ENCODE results near the gene DAP3. TPM values are rescaled to one million over a fixed set of nuclear protein-coding genes. Genes with fewer than 3 reads are reported as not detected.
"Not testable (repeated sequence)": the region's sequence is repeated elsewhere in the genome, so short reads cannot be mapped to it uniquely, and the experiment has no call there.

DAP3 gene
- total RNA-seq, 6 donors from 2014 or later = 60.8 to 233 (median 100) TPM

DNA sequence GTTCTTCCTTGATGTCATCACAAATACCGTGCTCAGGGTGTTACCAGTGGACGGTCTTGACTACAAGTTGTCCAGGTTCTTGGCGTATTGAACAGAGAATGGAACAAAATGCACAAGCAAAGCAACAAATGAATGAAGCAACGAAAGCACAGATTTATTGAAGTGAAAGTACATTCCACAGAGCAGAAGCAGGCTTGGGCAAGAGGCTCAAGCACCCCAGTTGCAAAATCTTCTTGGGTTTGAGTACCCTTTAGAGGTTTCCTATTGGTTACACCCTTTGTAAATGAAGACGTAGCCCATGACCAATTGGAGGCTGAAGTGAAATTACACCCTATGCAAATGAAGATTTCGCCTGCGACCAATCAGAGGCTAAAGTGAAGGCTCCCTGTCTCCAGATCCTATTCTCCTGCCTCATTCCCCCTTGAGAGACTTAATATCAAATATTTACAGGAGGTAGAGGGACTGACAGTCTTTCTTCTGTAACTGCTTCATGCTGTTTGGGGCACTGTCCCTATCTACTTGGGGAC lies 38.6 kb upstream of the DAP3 start:
- no peaks in the 10 kb centered on the region for H3K36me3 ChIP-seq
- no peak for TF ChIP-seq POLR2A (IDR thresholded peaks at IDR 0.05)
- peaks cover 0 to 4% (median 0%) of the 10 kb centered on the region in 4 donors for H3K9me3 ChIP-seq
- no peaks in the 10 kb centered on the region for H3K27me3 ChIP-seq
- peak overlapping the region in 2 of 4 donors; percentile 32 to 36 for H3K27ac ChIP-seq
- 74 to 78% methylated on average over 7 of the region's 7 CpGs for WGBS, 2 donors
- peaks cover 4 to 27% (median 15%) of the 10 kb centered on the region in 4 donors for H3K4me1 ChIP-seq
- ATAC-seq (ENCODE audit: low FRiP score in 2 of 2) (no peak), DNase-seq (peak in 1 of 2 donors; percentile 27)
- H3K4me3 ChIP-seq = no peak overlapping the region

DNA sequence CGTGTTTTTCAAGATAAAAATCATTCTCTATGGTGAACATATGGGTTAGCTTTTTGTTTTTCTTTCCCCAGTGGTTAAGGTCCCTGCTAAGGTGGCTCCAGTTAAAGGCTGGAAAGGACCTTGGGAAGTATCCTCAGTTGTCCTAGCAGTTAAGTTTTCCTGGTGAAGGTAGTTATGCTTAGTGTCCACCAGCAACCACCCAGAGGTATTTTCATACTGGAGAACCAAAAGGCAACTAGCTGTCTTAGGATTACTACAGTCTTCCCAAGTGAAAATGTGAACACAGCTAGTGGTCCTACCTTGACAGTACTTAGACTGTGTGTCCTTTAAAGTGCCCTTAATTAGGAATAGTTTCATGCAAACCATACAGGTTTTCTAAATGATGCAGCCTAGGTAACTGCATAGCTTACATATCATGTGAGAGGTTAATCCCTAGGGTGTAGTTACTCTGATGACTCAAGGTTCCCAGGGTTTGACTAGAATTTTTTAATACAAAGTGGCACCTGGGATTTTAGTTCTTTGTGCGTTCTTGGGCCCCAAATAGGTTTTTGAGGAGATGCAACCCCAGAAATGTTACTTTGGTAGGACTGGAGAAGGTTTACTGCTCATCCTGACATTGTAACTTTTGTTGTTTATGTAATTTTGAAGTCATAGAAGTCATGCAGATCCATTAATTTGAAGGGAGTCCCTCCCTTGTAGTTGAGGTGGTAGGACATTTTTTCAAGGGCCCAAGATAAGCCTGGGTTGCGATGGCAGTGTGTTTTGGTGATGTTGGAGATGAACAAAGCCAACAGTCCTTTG lies 36.8 kb upstream of the DAP3 start:
- no peak for ATAC-seq (ENCODE audit: low FRiP score in 2 of 2)
- H3K4me1 ChIP-seq = peaks cover 4 to 19% (median 13%) of the 10 kb centered on the region in 4 donors
- DNase-seq = no peak
- H3K9me3 ChIP-seq = peaks cover 0 to 4% (median 0%) of the 10 kb centered on the region in 4 donors
- peak overlapping the region in 2 of 4 donors; percentile 27 to 32 for H3K27ac ChIP-seq
- no peak overlapping the region for H3K4me3 ChIP-seq
- H3K27me3 ChIP-seq = no peaks in the 10 kb centered on the region
- no peaks in the 10 kb centered on the region for H3K36me3 ChIP-seq
- WGBS, 2 donors = 65 to 79% methylated on average over 3 of the region's 3 CpGs
- no peak for TF ChIP-seq POLR2AphosphoS5 (IDR thresholded peaks at IDR 0.05)
- TF ChIP-seq CTCF (IDR thresholded peaks at IDR 0.05) = no peak
- TF ChIP-seq EP300 (IDR thresholded peaks at IDR 0.05) = no peak
- no peak for TF ChIP-seq POLR2A (IDR thresholded peaks at IDR 0.05)

- DNase-seq (no peak), ATAC-seq (ENCODE audit: low FRiP score in 2 of 2) (no peak)
- Histone ChIP-seq H3K27ac (no peak overlapping the region), H3K4me3 (no peak overlapping the region), H3K9me3 (peaks cover 0 to 4% (median 0%) of the 10 kb centered on the region in 4 donors), H3K36me3 (no peaks in the 10 kb centered on the region), H3K27me3 (no peaks in the 10 kb centered on the region), H3K4me1 (peaks cover 4 to 19% (median 13%) of the 10 kb centered on the region in 4 donors)
- WGBS, 2 donors = 73 to 77% methylated on average over 3 of the region's 3 CpGs
- TF ChIP-seq POLR2A (IDR thresholded peaks at IDR 0.05) = no peak
- TF ChIP-seq POLR2AphosphoS5 (IDR thresholded peaks at IDR 0.05) = no peak
- no peak for TF ChIP-seq EP300 (IDR thresholded peaks at IDR 0.05)
- TF ChIP-seq CTCF (IDR thresholded peaks at IDR 0.05) = no peak
Observed at GRCh38 chr1:155652951-155653350, 35.9 kb upstream of the DAP3 start.

GRCh38 chr1:155657463-155657862 lies 31.4 kb upstream of the DAP3 start:
- Histone ChIP-seq H3K27ac (no peak overlapping the region), H3K36me3 (peaks cover 19 to 43% (median 41%) of the 10 kb centered on the region in 4 donors), H3K27me3 (no peaks in the 10 kb centered on the region), H3K4me3 (no peak overlapping the region), H3K4me1 (no peaks in the 10 kb centered on the region), H3K9me3 (no peaks in the 10 kb centered on the region)
- no peak for ATAC-seq (ENCODE audit: low FRiP score in 2 of 2)
- 63 to 80% methylated on average over 2 of the region's 2 CpGs for WGBS, 2 donors
- no peak for DNase-seq
- TF ChIP-seq EP300 (IDR thresholded peaks at IDR 0.05) (no peak), POLR2AphosphoS5 (IDR thresholded peaks at IDR 0.05) (no peak), CTCF (IDR thresholded peaks at IDR 0.05) (no peak), POLR2A (IDR thresholded peaks at IDR 0.05) (no peak)

DNA sequence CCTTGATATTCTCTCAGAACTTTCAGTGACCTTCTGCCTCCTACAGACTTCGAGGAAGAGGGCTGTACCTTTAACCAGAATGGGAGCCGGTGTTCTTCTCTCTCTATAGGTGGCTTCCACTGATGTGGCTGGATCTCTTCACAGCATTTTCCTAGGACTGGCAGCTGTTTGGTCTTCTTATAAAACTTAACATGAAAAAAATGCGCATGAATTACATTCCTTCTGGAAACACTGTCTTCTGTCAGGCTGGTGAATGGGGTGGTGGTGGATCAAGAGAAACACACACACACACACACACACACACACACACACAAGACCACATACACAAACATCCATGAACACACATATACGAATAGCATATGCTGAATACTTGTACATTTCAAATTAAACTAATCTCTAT lies 27.7 kb upstream of the DAP3 start:
- DNase-seq; H3K4me3 ChIP-seq; H3K9me3 ChIP-seq; H3K27ac ChIP-seq; H3K27me3 ChIP-seq; H3K4me1 ChIP-seq; ATAC-seq (ENCODE audit: low FRiP score in 2 of 2): not testable (repeated sequence)
- 93 to 94% methylated on average over 2 to 3 of the region's 4 CpGs for WGBS, 2 donors
- H3K36me3 ChIP-seq = peaks cover 37 to 79% (median 73%) of the 10 kb centered on the region in 4 donors

Data from upper lobe of left lung (tissue), 6 donors.